Activated CD8-positive, alpha-beta T cell treated with anti-CD3 and anti-CD28 coated beads for 36 hours (primary cell): ENCODE measurements around the gene ITPR2. TPM values are rescaled to one million over a fixed set of nuclear protein-coding genes. Genes with fewer than 3 reads are reported as not detected.

ENCODE experiments used
- ATAC-seq: fragments of 200-7000 bp; cut with Tn5 transposase; one replicate; pipeline ENCODE4 v1.10.0; 2021; ENCODE audit warnings: mild to moderate bottlenecking, moderate library complexity
- CTCF ChIA-PET: fragments of 350-600 bp; sonication (Branson Sonifier 250); formaldehyde crosslinking; loops from one replicate; lab custom pipeline; 2021; ENCODE audit warnings: antibody characterized with exemption; lab: Charles Lee
- POLR2A ChIA-PET: fragments of 350-600 bp; sonication (Branson Sonifier 250); formaldehyde crosslinking; loops from one replicate; lab custom pipeline; 2021; ENCODE audit warnings: antibody characterized with exemption; lab: Charles Lee
- DNase-seq: peaks from one replicate; pipeline ENCODE4 v3.0.0-alpha.2; 2020
- H3K27ac Mint-ChIP-seq: one replicate; pipeline ENCODE4 v1.8.0; 2021; ENCODE audit warnings: mild to moderate bottlenecking, mixed read lengths
- H3K27me3 Mint-ChIP-seq: one replicate; pipeline ENCODE4 v1.8.0; 2021; ENCODE audit warnings: mixed read lengths
- H3K36me3 Mint-ChIP-seq: one replicate; pipeline ENCODE4 v1.8.0; 2021; ENCODE audit warnings: low read depth, mixed read lengths
- H3K4me1 Mint-ChIP-seq: one replicate; pipeline ENCODE4 v1.8.0; 2021; ENCODE audit warnings: low read depth, mixed read lengths
- H3K4me3 Mint-ChIP-seq: one replicate; pipeline ENCODE4 v1.8.0; 2021; ENCODE audit warnings: mild to moderate bottlenecking, moderate library complexity, mixed read lengths
- H3K9me3 Mint-ChIP-seq: one replicate; pipeline ENCODE4 v1.8.0; 2021; ENCODE audit warnings: mixed read lengths
- intact Hi-C: fragments of 100-400 bp; cut with micrococcal nuclease; formaldehyde crosslinking; loops from one replicate; pipeline ENCODE4 v1.10.0; 2022
- total RNA-seq, 2 experiments: library from RNA; stranded (reverse); gene quantifications; one replicate each; pipeline ENCODE4 v1.2.3, GENCODE V29; 2021
- TF ChIP-seq, protein P1 (sequence below): fragments of 200-600 bp; IDR thresholded peaks from one replicate; pipeline ENCODE4 v1.8.0; 2022; ENCODE audit warnings: antibody characterized with exemption, mild to moderate bottlenecking

The ITPR2 gene
- total RNA-seq, 2 experiments from 2014 or later = 38.9 to 41.2 TPM

DNA sequence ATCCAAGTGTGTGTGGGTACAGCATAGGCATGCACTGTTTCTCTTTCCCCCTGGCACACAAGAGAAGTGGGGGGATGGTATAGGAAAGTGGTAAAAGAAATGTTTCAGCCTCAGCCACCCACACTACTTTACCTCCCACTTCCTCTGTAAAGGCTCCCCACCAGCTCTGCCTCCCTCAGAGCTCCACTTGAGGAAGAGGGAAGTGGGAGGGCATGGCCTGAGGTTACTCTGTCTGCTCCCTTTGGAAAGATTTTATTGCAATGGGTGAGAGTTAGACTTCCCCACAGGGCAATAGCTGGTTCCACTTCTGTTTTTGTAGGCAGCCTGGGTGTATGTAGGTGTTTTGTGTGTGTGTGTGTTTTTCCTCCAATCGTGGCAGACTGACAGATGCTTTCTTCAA is 492.3 kb downstream of the ITPR2 start:
- H3K4me1 Mint-ChIP-seq = peaks cover 12% of the 10 kb centered on the region
- H3K36me3 Mint-ChIP-seq = peaks cover 35% of the 10 kb centered on the region
- peak; percentile 37 for ATAC-seq
- H3K27me3 Mint-ChIP-seq = no peaks in the 10 kb centered on the region
- no peak for DNase-seq
- intact Hi-C loops = no loop called here
- ChIA-PET CTCF (interaction anchor here (1.5 kb wide), 1 partner anchor 11 kb away, joined by 4 read pairs; no protein-coding TSS in a partner anchor), POLR2A (no interaction called here)
- no peak overlapping the region for H3K27ac Mint-ChIP-seq
- peaks cover 3% of the 10 kb centered on the region for H3K9me3 Mint-ChIP-seq
- TF ChIP-seq, protein P1, sequence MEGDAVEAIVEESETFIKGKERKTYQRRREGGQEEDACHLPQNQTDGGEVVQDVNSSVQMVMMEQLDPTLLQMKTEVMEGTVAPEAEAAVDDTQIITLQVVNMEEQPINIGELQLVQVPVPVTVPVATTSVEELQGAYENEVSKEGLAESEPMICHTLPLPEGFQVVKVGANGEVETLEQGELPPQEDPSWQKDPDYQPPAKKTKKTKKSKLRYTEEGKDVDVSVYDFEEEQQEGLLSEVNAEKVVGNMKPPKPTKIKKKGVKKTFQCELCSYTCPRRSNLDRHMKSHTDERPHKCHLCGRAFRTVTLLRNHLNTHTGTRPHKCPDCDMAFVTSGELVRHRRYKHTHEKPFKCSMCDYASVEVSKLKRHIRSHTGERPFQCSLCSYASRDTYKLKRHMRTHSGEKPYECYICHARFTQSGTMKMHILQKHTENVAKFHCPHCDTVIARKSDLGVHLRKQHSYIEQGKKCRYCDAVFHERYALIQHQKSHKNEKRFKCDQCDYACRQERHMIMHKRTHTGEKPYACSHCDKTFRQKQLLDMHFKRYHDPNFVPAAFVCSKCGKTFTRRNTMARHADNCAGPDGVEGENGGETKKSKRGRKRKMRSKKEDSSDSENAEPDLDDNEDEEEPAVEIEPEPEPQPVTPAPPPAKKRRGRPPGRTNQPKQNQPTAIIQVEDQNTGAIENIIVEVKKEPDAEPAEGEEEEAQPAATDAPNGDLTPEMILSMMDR = no peak
- H3K4me3 Mint-ChIP-seq = no peak overlapping the region

DNA sequence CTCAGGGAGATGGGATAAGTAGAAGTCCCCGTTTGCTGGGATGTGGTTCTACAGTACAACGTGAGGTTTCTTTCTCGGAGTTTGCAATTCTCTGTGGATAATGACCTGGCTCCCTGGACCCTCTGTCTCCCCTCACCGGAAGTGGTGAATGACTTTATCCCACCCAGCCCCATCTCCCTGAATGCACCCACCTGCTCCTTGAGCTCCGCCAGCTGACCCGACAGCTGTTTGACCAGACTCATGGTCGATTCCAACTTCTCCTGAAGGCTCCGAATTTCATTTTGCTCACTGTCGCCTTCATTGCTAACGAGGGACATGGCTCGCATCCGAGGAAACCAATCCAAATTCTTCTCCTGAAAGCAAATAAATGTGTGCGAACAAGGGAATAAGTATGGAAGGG is 493.0 kb downstream of the ITPR2 start:
- intact Hi-C loops = no loop called here
- ATAC-seq = no peak
- peaks cover 3% of the 10 kb centered on the region for H3K9me3 Mint-ChIP-seq
- no peaks in the 10 kb centered on the region for H3K27me3 Mint-ChIP-seq
- DNase-seq = no peak
- TF ChIP-seq, protein P1 = no peak
- POLR2A ChIA-PET = no interaction called here
- no peak overlapping the region for H3K4me3 Mint-ChIP-seq
- CTCF ChIA-PET = interaction anchor here (1.5 kb wide), 1 partner anchor 11 kb away, joined by 4 read pairs; no protein-coding TSS in a partner anchor
- peaks cover 36% of the 10 kb centered on the region for H3K36me3 Mint-ChIP-seq
- H3K27ac Mint-ChIP-seq = no peak overlapping the region
- H3K4me1 Mint-ChIP-seq = peaks cover 10% of the 10 kb centered on the region

DNA sequence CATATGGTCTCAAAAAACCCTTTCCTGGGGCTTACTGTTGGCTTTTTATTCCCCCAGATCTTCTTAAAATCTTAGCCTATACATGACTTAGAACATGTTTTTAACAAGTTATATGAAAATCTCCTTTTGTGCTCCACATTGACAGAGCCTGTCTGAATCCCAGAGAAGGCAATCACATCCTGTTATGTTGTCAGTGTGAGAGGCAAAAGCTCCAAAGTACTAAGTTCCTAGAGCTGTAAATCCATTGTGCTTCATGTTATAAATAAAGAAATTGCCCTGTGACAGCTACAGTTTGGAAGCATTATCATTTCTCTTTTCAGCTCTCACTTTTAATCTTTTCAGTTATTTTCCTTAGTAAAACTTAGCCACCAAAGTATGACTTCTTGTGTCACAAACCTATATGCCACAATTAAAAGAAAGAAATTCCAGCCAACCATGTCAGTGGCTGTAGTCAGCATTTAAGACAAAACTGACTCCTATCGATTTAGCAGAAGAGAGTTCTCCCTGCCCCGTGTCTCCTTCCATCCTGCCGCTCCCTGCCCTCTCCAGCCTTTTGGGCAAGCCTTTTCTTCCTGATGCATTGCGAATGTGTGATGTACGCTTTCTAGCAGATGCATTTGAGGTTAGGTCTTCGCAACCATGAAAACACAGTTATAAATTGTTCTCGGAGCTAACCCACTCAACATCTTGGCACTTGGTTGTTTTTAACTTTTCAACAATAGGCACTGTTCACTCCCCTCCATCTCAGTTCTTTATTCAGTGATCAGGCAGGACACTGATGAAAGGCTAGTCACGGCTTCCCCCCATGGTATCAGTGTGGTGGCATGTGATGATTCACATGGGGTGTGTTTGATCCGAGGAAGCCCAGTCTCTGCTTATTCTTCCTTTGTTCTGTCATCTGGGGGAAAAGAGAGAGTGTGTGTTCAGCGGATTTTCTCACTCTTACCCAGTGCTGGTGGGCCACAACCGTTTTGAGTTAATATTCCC is 494.1 kb downstream of the ITPR2 start:
- ATAC-seq (no peak), DNase-seq (no peak)
- Mint-ChIP-seq H3K4me1 (peaks cover 10% of the 10 kb centered on the region), H3K4me3 (no peak overlapping the region), H3K36me3 (peaks cover 37% of the 10 kb centered on the region), H3K27me3 (no peaks in the 10 kb centered on the region), H3K27ac (no peak overlapping the region), H3K9me3 (peaks cover 10% of the 10 kb centered on the region)
- TF ChIP-seq, protein P1 = no peak
- CTCF ChIA-PET = no interaction called here
- POLR2A ChIA-PET = no interaction called here
- intact Hi-C loops = no loop called here

- ChIA-PET POLR2A (no interaction called here), CTCF (interaction anchor here (0.5 kb wide), 1 partner anchor 52 kb away, joined by 3 read pairs; no protein-coding TSS in a partner anchor)
- intact Hi-C loops = no loop called here
- TF ChIP-seq, protein P1 = no peak
- no peaks in the 10 kb centered on the region for H3K27me3 Mint-ChIP-seq
- ATAC-seq = no peak
- no peak overlapping the region for H3K27ac Mint-ChIP-seq
- H3K4me3 Mint-ChIP-seq = no peak overlapping the region
- H3K36me3 Mint-ChIP-seq = peaks cover 37% of the 10 kb centered on the region
- DNase-seq = no peak
- H3K4me1 Mint-ChIP-seq = peaks cover 2% of the 10 kb centered on the region
- H3K9me3 Mint-ChIP-seq = peaks cover 24% of the 10 kb centered on the region
Measured at GRCh38 chr12:26335651-26336050, 497.3 kb downstream of the ITPR2 start.

GRCh38 chr12:26334621-26335124 is 498.3 kb downstream of the ITPR2 start:
- intact Hi-C loops = no loop called here
- no peak overlapping the region for H3K4me3 Mint-ChIP-seq
- no peak for ATAC-seq
- ChIA-PET CTCF (no interaction called here), POLR2A (no interaction called here)
- H3K27me3 Mint-ChIP-seq = no peaks in the 10 kb centered on the region
- DNase-seq = no peak
- peaks cover 24% of the 10 kb centered on the region for H3K9me3 Mint-ChIP-seq
- H3K27ac Mint-ChIP-seq = no peak overlapping the region
- peaks cover 28% of the 10 kb centered on the region for H3K36me3 Mint-ChIP-seq
- TF ChIP-seq, protein P1 = no peak
- no peaks in the 10 kb centered on the region for H3K4me1 Mint-ChIP-seq
